Gastroesophageal sphincter (tissue), 3 donors: ENCODE data around the gene ADD1.
A peak's percentile ranks its signal among the peaks of the same experiment; 100 is the strongest.

Experiments used
- CTCF ChIP-seq, 4 experiments: fragments of 200-600 bp in 2 of 4; fragments of 450-650 bp in 2 of 4; sonication (generic) in 1 of 4; IDR thresholded peaks; one replicate each; pipeline ENCODE4 v1.5.1; 2017 to 2019; ENCODE audit warnings: antibody characterized with exemption in 4 of 4, mild to moderate bottlenecking in 2 of 4, moderate library complexity in 2 of 4
- EP300 ChIP-seq: sonication (generic); formaldehyde crosslinking; IDR thresholded peaks from one replicate; pipeline ENCODE4 v1.6.1; 2017; ENCODE audit warnings: antibody characterized with exemption, mild to moderate bottlenecking
- POLR2AphosphoS5 ChIP-seq: sonication (generic); formaldehyde crosslinking; IDR thresholded peaks from one replicate; pipeline ENCODE4 v1.6.1; 2017; ENCODE audit warnings: antibody characterized with exemption

GRCh38 chr4:2930758-2931511 lies 87.3 kb downstream of the ADD1 start:
- no peak for TF ChIP-seq EP300
- TF ChIP-seq CTCF (IDR thresholded peaks at IDR 0.05): peak in 1 of 4 experiments; percentile 14
- TF ChIP-seq POLR2AphosphoS5: peak; percentile 6
